HG03045 (cell line): ENCODE data around the gene TNFSF15.
"Not testable (repeated sequence)": the region's sequence is repeated elsewhere in the genome, so short reads cannot be mapped to it uniquely, and the experiment has no call there.

Experiments used
- ATAC-seq: cut with Tn5 transposase; IDR thresholded peaks from one replicate; pipeline ENCODE4 v1.9.1; 2021; ENCODE audit warnings: mild to moderate bottlenecking, moderate library complexity; ENCODE audit not compliant: unreplicated experiment

Gene TNFSF15

GRCh38 chr9:114757395-114757794 is 48.4 kb downstream of the TNFSF15 start:
- no peak for ATAC-seq

GRCh38 chr9:114756920-114757319 is 48.9 kb downstream of the TNFSF15 start:
- no peak for ATAC-seq

DNA sequence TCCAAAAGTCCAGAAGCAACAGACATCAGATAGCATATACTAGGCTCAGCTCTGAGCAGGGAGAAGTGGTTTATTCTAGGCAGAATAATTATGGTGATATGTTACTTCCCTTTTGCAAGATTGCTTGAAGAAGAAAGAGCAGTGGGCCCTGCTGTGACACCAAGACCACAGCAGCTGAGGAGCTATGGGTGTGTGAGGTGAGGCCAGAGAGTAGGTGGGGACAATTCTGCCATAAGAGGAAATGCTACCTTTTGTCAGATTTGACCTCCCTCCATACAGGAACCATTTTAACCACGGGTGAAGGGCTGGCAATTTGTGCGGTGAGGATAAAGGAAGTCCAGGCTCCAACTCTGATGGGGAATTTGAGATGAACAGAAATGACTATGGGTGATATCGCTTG is 51.3 kb downstream of the TNFSF15 start:
- ATAC-seq, result no peak

- ATAC-seq, result no peak
Observed at GRCh38 chr9:114746591-114747346, 59.1 kb downstream of the TNFSF15 start.

- ATAC-seq, result no peak
Observed at GRCh38 chr9:114745879-114746550, 59.8 kb downstream of the TNFSF15 start.

- ATAC-seq, result no peak
Observed at GRCh38 chr9:114745108-114745848, 60.6 kb downstream of the TNFSF15 start.

GRCh38 chr9:114743446-114743845 is 62.4 kb downstream of the TNFSF15 start:
- ATAC-seq, result no peak

DNA sequence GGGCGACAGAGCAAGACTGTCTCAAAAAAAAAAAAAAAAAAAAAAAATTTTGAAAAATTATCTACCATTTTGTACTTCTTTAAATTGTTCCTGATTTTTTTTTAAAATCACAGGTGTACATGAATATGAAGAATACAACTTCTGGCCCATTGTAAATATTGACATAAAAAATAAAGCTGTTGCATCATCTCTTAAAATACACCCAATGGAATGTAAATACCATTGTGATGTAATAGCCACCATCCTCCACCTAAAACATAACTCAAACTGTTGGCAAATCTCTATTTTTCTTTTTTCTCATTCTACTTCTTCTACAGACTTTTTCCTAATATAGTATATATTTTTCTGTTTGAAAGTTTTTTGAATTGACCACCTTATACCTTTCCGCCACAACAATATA is 62.9 kb downstream of the TNFSF15 start:
- ATAC-seq, result no peak

GRCh38 chr9:114741521-114741920 is 64.3 kb downstream of the TNFSF15 start:
- not testable (repeated sequence) for ATAC-seq

- ATAC-seq, result no peak
Observed at GRCh38 chr9:114738581-114739316, 67.1 kb downstream of the TNFSF15 start.

- ATAC-seq, result no peak
Observed at GRCh38 chr9:114737847-114738246, 68.0 kb downstream of the TNFSF15 start.

- no peak for ATAC-seq
Observed at GRCh38 chr9:114737118-114737517, 68.7 kb downstream of the TNFSF15 start.

GRCh38 chr9:114735704-114736103 is 70.1 kb downstream of the TNFSF15 start:
- ATAC-seq, result no peak

DNA sequence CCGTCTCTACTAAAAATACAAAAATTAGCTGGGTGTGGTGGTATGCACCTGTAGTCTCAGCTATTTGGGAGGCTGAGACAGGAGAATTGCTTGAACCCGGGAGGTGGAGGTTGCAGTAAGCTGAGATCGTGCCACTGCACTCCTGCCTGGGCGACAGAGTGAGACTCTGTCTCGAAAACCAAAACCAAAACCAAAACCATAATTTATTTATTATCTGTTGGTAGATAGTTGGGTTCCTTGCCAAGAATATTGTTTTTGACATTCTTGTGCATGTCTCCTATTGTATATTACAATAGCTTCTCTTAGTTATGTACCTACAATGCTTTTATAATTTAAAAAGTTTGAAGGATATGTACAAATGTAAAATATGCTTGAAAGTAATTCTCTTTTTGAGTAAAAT is 70.7 kb downstream of the TNFSF15 start:
- not testable (repeated sequence) for ATAC-seq
